Endothelial cell of umbilical vein (primary cell): ENCODE measurements around the gene ANKRD27.

ENCODE experiments used
- CTCF ChIP-seq, 2 donors: IDR thresholded peaks; 1 replicate in 1 of 2; 2 replicates in 1 of 2; pipeline ENCODE4 v1.5.1; 2011; ENCODE audit warnings: low read length in 2 of 2, mild to moderate bottlenecking in 2 of 2, moderate library complexity in 2 of 2, control low read depth in 1 of 2, inconsistent platforms in 1 of 2, low read depth in 1 of 2; ENCODE audit not compliant: insufficient read depth in 1 of 2; ENCODE audit errors: extremely low read depth in 1 of 2
- EZH2 ChIP-seq: IDR thresholded peaks from 2 replicates; pipeline ENCODE4 v1.6.1; 2012; ENCODE audit warnings: borderline replicate concordance, low read depth, mild to moderate bottlenecking, moderate library complexity, low read length, inconsistent platforms; ENCODE audit not compliant: severe bottlenecking
- MAX ChIP-seq: IDR thresholded peaks from 2 replicates; pipeline ENCODE4 v1.6.1; 2011; ENCODE audit not compliant: insufficient read depth, insufficient read length
- MYC ChIP-seq: IDR thresholded peaks from one replicate; pipeline ENCODE4 v1.6.1; 2011; ENCODE audit warnings: mild to moderate bottlenecking, low read depth, low read length
- POLR2A ChIP-seq: IDR thresholded peaks from 2 replicates; pipeline ENCODE4 v1.6.1; 2012; ENCODE audit warnings: low read depth, mild to moderate bottlenecking, control low read depth, low read length
- POLR2AphosphoS5 ChIP-seq: IDR thresholded peaks from 2 replicates; pipeline ENCODE4 v1.6.1; 2012; ENCODE audit warnings: low read depth, mild to moderate bottlenecking, control low read depth, low read length, moderate library complexity; ENCODE audit not compliant: insufficient read depth

DNA sequence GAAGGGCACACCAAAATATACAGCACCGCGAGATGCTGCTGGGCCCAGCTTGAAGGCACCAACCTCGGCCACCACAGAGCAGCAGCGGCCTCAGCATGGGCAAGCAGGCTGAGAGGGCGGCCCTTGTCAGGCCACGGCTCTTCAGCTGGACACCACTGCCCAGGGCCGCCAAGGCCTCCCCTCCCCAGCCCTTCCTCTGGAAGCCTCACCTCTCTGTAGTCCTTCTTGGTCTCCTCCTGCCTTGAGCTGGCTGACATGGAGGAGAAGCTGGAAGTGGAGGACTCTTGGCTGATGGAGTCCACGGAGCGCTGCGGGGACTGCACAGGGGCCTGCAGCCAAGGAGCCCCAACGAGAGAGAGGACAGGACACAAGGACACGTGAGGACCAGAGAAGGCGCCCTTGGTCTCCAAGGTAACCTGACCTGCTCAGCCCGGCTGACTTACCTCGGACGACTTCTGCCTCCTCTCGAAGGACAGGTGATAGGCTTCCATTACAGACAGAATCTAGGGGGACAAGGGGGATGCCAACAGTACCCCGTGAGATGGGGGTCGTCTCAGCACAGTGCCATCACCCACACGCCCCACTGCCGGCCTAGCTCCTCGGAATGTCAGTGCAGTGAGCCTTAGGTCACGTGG lies 55.8 kb downstream of the ANKRD27 start:
- TF ChIP-seq CTCF (IDR thresholded peaks at IDR 0.05; ENCODE audit: extremely low read depth in 1 of 2, insufficient read depth in 1 of 2, low read depth in 1 of 2, low read length in 2 of 2): no peak
- TF ChIP-seq POLR2A: no peak
- no peak for TF ChIP-seq MAX
- no peak for TF ChIP-seq MYC
- no peak for TF ChIP-seq EZH2
- TF ChIP-seq POLR2AphosphoS5: no peak
